Activated T-helper 1 cell treated with anti-CD3 and anti-CD28 coated beads, Interleukin-2, amount 50 U/mL, for 16 hours (primary cell): ENCODE data around the gene RAPGEF3.

Experiments used
- DNase-seq, 2 donors: peaks; one replicate each; pipeline ENCODE4 v3.0.0-alpha.2; 2020; ENCODE audit warnings: low read depth in 1 of 2, low spot score in 1 of 2

Gene RAPGEF3

GRCh38 chr12:47790676-47791350, 32.1 kb upstream of the RAPGEF3 start:
- no peak for DNase-seq

- DNase-seq, result no peak
Measured at GRCh38 chr12:47789712-47790489, 31.2 kb upstream of the RAPGEF3 start.

GRCh38 chr12:47789141-47789540, 30.5 kb upstream of the RAPGEF3 start:
- no peak for DNase-seq

GRCh38 chr12:47787596-47788319, 29.1 kb upstream of the RAPGEF3 start:
- DNase-seq, result no peak

GRCh38 chr12:47786662-47787280, 28.1 kb upstream of the RAPGEF3 start:
- DNase-seq, result no peak

GRCh38 chr12:47785887-47786661, 27.4 kb upstream of the RAPGEF3 start:
- DNase-seq, result no peak

- no peak for DNase-seq
Measured at GRCh38 chr12:47785036-47785886, 26.6 kb upstream of the RAPGEF3 start.

GRCh38 chr12:47783821-47784819, 25.4 kb upstream of the RAPGEF3 start:
- DNase-seq, result no peak

- DNase-seq, result no peak
Measured at GRCh38 chr12:47783024-47783755, 24.5 kb upstream of the RAPGEF3 start.

- no peak for DNase-seq
Measured at GRCh38 chr12:47782372-47782770, 23.7 kb upstream of the RAPGEF3 start.

GRCh38 chr12:47781479-47782371, 23.0 kb upstream of the RAPGEF3 start:
- no peak for DNase-seq

- DNase-seq, result no peak
Measured at GRCh38 chr12:47779943-47780504, 21.3 kb upstream of the RAPGEF3 start.

- DNase-seq, result peak; percentile 86 to 96
Measured at GRCh38 chr12:47779301-47779942, 20.7 kb upstream of the RAPGEF3 start.

GRCh38 chr12:47778881-47779280, 20.2 kb upstream of the RAPGEF3 start:
- DNase-seq, result no peak

- DNase-seq, result no peak
Measured at GRCh38 chr12:47777741-47778558, 19.3 kb upstream of the RAPGEF3 start.
